Central memory CD8-positive, alpha-beta T cell (primary cell): ENCODE measurements around the gene SLC39A11.

ENCODE experiments used
- ATAC-seq: fragments of 150-1000 bp; cut with Tn5 transposase; replicated peaks from 2 replicates; pipeline ENCODE4 v1.10.0; 2022; ENCODE audit warnings: mild to moderate bottlenecking, moderate FRiP score, moderate number of reproducible peaks; ENCODE audit not compliant: poor library complexity, severe bottlenecking; ENCODE audit errors: extremely low read depth
- DNase-seq, 2 donors: peaks; one replicate each; pipeline ENCODE4 v3.0.0; 2021; ENCODE audit warnings: low spot score in 2 of 2
- H3K27ac Mint-ChIP-seq: one replicate; pipeline ENCODE4 v1.8.0; 2022; ENCODE audit warnings: low read depth, mild to moderate bottlenecking, moderate library complexity, mixed read lengths
- H3K27me3 Mint-ChIP-seq: one replicate; pipeline ENCODE4 v1.8.0; 2022; ENCODE audit warnings: mixed read lengths
- H3K36me3 Mint-ChIP-seq: one replicate; pipeline ENCODE4 v1.8.0; 2022; ENCODE audit warnings: mild to moderate bottlenecking, moderate library complexity, mixed read lengths; ENCODE audit not compliant: insufficient read depth
- H3K4me1 Mint-ChIP-seq: one replicate; pipeline ENCODE4 v1.8.0; 2022; ENCODE audit warnings: mixed read lengths
- H3K4me3 Mint-ChIP-seq: one replicate; pipeline ENCODE4 v1.8.0; 2022; ENCODE audit warnings: mild to moderate bottlenecking, moderate library complexity, mixed read lengths
- H3K9me3 Mint-ChIP-seq: one replicate; pipeline ENCODE4 v1.8.0; 2022; ENCODE audit warnings: mixed read lengths

Gene SLC39A11

GRCh38 chr17:73126716-73127473, 34.4 kb upstream of the SLC39A11 start:
- no peaks in the 10 kb centered on the region for H3K9me3 Mint-ChIP-seq
- H3K4me1 Mint-ChIP-seq, result no peaks in the 10 kb centered on the region
- no peak overlapping the region for H3K27ac Mint-ChIP-seq
- H3K27me3 Mint-ChIP-seq, result peaks cover 19% of the 10 kb centered on the region
- ATAC-seq, result no peak
- no peaks in the 10 kb centered on the region for H3K36me3 Mint-ChIP-seq
- no peak overlapping the region for H3K4me3 Mint-ChIP-seq
- no peak for DNase-seq

GRCh38 chr17:73123606-73124320, 31.3 kb upstream of the SLC39A11 start:
- Mint-ChIP-seq H3K27me3 (peaks cover 6% of the 10 kb centered on the region), H3K4me1 (no peaks in the 10 kb centered on the region), H3K4me3 (no peak overlapping the region), H3K9me3 (no peaks in the 10 kb centered on the region), H3K36me3 (no peaks in the 10 kb centered on the region), H3K27ac (no peak overlapping the region)
- DNase-seq (no peak), ATAC-seq (no peak)

GRCh38 chr17:73122953-73123605, 30.6 kb upstream of the SLC39A11 start:
- H3K4me3 Mint-ChIP-seq, result no peak overlapping the region
- ATAC-seq, result no peak
- no peak for DNase-seq
- H3K36me3 Mint-ChIP-seq, result no peaks in the 10 kb centered on the region
- H3K9me3 Mint-ChIP-seq, result no peaks in the 10 kb centered on the region
- H3K4me1 Mint-ChIP-seq, result no peaks in the 10 kb centered on the region
- no peaks in the 10 kb centered on the region for H3K27me3 Mint-ChIP-seq
- H3K27ac Mint-ChIP-seq, result no peak overlapping the region

- ATAC-seq (no peak), DNase-seq (no peak)
- Mint-ChIP-seq H3K27me3 (no peaks in the 10 kb centered on the region), H3K27ac (no peak overlapping the region), H3K4me1 (no peaks in the 10 kb centered on the region), H3K36me3 (no peaks in the 10 kb centered on the region), H3K4me3 (no peak overlapping the region), H3K9me3 (no peaks in the 10 kb centered on the region)
Observed at GRCh38 chr17:73121506-73121905, 29.0 kb upstream of the SLC39A11 start.

GRCh38 chr17:73119631-73120030, 27.1 kb upstream of the SLC39A11 start:
- Mint-ChIP-seq H3K27ac (no peak overlapping the region), H3K4me1 (no peaks in the 10 kb centered on the region), H3K4me3 (no peak overlapping the region), H3K9me3 (no peaks in the 10 kb centered on the region), H3K36me3 (no peaks in the 10 kb centered on the region), H3K27me3 (peaks cover 15% of the 10 kb centered on the region)
- no peak for ATAC-seq
- no peak for DNase-seq

GRCh38 chr17:73118951-73119391, 26.5 kb upstream of the SLC39A11 start:
- Mint-ChIP-seq H3K4me3 (no peak overlapping the region), H3K27me3 (peaks cover 20% of the 10 kb centered on the region), H3K4me1 (no peaks in the 10 kb centered on the region), H3K9me3 (no peaks in the 10 kb centered on the region), H3K27ac (no peak overlapping the region), H3K36me3 (no peaks in the 10 kb centered on the region)
- DNase-seq (no peak), ATAC-seq (no peak)

- peaks cover 29% of the 10 kb centered on the region for H3K27me3 Mint-ChIP-seq
- H3K36me3 Mint-ChIP-seq, result no peaks in the 10 kb centered on the region
- H3K27ac Mint-ChIP-seq, result no peak overlapping the region
- H3K9me3 Mint-ChIP-seq, result no peaks in the 10 kb centered on the region
- ATAC-seq (no peak), DNase-seq (no peak)
- H3K4me1 Mint-ChIP-seq, result no peaks in the 10 kb centered on the region
- H3K4me3 Mint-ChIP-seq, result no peak overlapping the region
Observed at GRCh38 chr17:73118139-73118538, 25.7 kb upstream of the SLC39A11 start.

GRCh38 chr17:73112246-73112645, 19.8 kb upstream of the SLC39A11 start:
- ATAC-seq, result no peak
- Mint-ChIP-seq H3K9me3 (no peaks in the 10 kb centered on the region), H3K27ac (no peak overlapping the region), H3K4me3 (no peak overlapping the region), H3K36me3 (no peaks in the 10 kb centered on the region), H3K4me1 (no peaks in the 10 kb centered on the region), H3K27me3 (peaks cover 29% of the 10 kb centered on the region)
- no peak for DNase-seq

GRCh38 chr17:73111386-73111785, 18.9 kb upstream of the SLC39A11 start:
- ATAC-seq (no peak), DNase-seq (no peak)
- Mint-ChIP-seq H3K4me1 (no peaks in the 10 kb centered on the region), H3K4me3 (no peak overlapping the region), H3K27ac (no peak overlapping the region), H3K36me3 (no peaks in the 10 kb centered on the region), H3K27me3 (peaks cover 29% of the 10 kb centered on the region), H3K9me3 (no peaks in the 10 kb centered on the region)

- H3K27me3 Mint-ChIP-seq, result peaks cover 17% of the 10 kb centered on the region
- DNase-seq (no peak), ATAC-seq (no peak)
- H3K27ac Mint-ChIP-seq, result no peak overlapping the region
- no peaks in the 10 kb centered on the region for H3K9me3 Mint-ChIP-seq
- H3K4me1 Mint-ChIP-seq, result no peaks in the 10 kb centered on the region
- H3K36me3 Mint-ChIP-seq, result no peaks in the 10 kb centered on the region
- no peak overlapping the region for H3K4me3 Mint-ChIP-seq
Observed at GRCh38 chr17:73107191-73107590, 14.7 kb upstream of the SLC39A11 start.

GRCh38 chr17:73105431-73105830, 12.9 kb upstream of the SLC39A11 start:
- H3K4me3 Mint-ChIP-seq, result no peak overlapping the region
- peak overlapping the region; percentile 63 for H3K27ac Mint-ChIP-seq
- no peaks in the 10 kb centered on the region for H3K9me3 Mint-ChIP-seq
- H3K36me3 Mint-ChIP-seq, result no peaks in the 10 kb centered on the region
- H3K27me3 Mint-ChIP-seq, result peaks cover 22% of the 10 kb centered on the region
- ATAC-seq (no peak), DNase-seq (no peak)
- H3K4me1 Mint-ChIP-seq, result no peaks in the 10 kb centered on the region

GRCh38 chr17:73104450-73104849, 12.0 kb upstream of the SLC39A11 start:
- ATAC-seq, result no peak

More at GRCh38 chr17:73104450-73104849, 12.0 kb upstream of the SLC39A11 start:
- H3K4me3 Mint-ChIP-seq, result no peak overlapping the region
- H3K4me1 Mint-ChIP-seq, result no peaks in the 10 kb centered on the region
- no peaks in the 10 kb centered on the region for H3K36me3 Mint-ChIP-seq
- H3K27me3 Mint-ChIP-seq, result peaks cover 31% of the 10 kb centered on the region
- H3K27ac Mint-ChIP-seq, result no peak overlapping the region
- no peaks in the 10 kb centered on the region for H3K9me3 Mint-ChIP-seq
- DNase-seq, result no peak
